KOPT-K1 (cell line): ENCODE results near the gene TPM4.
A peak's percentile ranks its signal among the peaks of the same experiment; 100 is the strongest.

ENCODE experiments used
- H3K27ac ChIP-seq: fragments of 200-600 bp; sonication (generic); 2 replicates; pipeline ENCODE4 v1.5.1; 2016; ENCODE audit warnings: antibody characterized with exemption, mild to moderate bottlenecking, low read depth, low read length; ENCODE audit not compliant: poor library complexity, severe bottlenecking
- H3K36me3 ChIP-seq: fragments of 200-600 bp; sonication (generic); 2 replicates; pipeline ENCODE4 v1.5.1; 2017; ENCODE audit warnings: antibody characterized with exemption, mild to moderate bottlenecking, low read length, moderate library complexity; ENCODE audit not compliant: insufficient read depth
- H3K9me3 ChIP-seq: fragments of 200-600 bp; sonication (generic); 2 replicates; pipeline ENCODE4 v1.5.1; 2017; ENCODE audit warnings: antibody characterized with exemption, low read length, mild to moderate bottlenecking; ENCODE audit not compliant: insufficient read depth, poor library complexity, severe bottlenecking

TPM4 gene

DNA sequence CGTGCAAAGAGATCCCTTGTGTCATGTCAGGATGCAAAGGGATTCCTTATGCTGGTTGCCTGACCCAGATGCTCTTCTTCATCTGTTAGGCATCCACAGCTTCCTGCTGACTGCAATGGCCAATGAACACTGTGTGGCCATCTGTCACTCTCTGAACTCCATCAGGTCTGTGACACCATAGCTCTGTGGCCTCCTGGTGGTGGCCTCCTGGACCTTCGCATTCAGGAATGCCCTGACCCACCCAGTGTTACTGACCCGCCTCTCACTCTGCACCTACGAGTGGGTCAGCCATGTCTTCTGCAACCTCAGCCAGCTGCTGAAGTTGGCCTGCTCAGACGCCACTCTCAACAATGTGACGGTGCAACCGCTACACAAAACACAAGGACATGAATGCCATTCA lies 23.9 kb upstream of the TPM4 start:
- H3K36me3 ChIP-seq, result no peaks in the 10 kb centered on the region
- H3K27ac ChIP-seq, result no peak overlapping the region
- H3K9me3 ChIP-seq, result peaks cover 18% of the 10 kb centered on the region

- H3K27ac ChIP-seq, result no peak overlapping the region
- peaks cover 19% of the 10 kb centered on the region for H3K9me3 ChIP-seq
- no peaks in the 10 kb centered on the region for H3K36me3 ChIP-seq
Observed at GRCh38 chr19:16057062-16057461, 19.2 kb upstream of the TPM4 start.

DNA sequence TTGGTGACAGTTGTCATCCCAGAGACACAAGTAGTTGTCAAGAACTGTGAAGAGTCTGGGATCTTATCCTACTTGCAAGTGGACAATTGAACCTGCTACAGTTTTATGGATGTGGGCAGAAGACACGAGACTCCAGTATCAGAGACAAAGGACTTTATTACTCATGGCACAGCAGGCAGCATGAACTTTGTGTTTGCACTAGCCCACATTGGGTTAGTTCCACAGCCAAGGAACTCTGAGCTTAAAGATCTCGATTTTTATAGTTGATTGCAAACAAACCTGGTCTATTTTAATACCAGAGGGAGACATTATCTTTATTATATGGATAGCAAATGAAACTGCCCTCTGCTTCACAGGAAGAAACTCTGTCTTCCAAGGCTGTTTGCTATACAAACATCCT lies 16.0 kb upstream of the TPM4 start:
- Histone ChIP-seq H3K27ac (no peak overlapping the region), H3K36me3 (no peaks in the 10 kb centered on the region), H3K9me3 (peaks cover 19% of the 10 kb centered on the region)

DNA sequence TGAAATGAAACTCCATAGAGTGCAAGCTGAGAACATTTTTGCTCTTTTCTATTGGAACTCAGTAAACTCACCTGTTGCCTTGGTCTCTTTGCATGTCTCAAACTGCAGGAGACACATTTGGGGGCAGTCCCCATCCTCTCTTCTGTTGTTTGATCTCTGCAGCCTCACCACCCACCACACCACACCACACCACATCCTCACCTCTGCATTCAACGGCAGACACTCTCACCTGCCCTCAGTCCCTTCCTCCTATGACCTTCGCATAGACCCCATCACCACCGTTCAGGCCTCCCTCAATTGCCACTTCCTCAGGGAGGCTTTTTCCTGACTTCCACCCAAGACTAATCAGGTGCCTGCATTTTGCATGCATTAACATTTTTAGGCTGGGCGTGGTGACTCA lies 14.4 kb upstream of the TPM4 start:
- Histone ChIP-seq H3K27ac (no peak overlapping the region), H3K36me3 (no peaks in the 10 kb centered on the region), H3K9me3 (peaks cover 5% of the 10 kb centered on the region)

DNA sequence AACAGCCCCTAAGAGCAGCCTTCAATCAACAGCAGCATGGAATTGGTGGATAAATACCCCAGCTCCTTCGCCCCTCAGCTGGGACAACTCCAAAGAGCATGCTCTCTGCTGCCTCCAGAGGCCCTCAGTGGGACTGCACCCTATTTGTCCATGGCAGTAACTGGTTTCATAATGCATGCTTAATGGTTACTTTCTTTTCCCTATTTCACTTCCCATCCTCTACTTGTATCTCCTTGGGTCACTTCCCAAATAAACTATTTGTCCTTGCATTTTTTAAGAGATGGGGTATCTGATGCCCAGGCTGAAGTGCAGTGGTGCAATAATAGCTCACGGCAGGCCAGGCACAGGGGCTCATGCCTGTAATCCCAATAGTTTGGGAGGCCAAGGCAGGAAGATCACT lies 13.5 kb upstream of the TPM4 start:
- Histone ChIP-seq H3K9me3 (no peaks in the 10 kb centered on the region), H3K27ac (no peak overlapping the region), H3K36me3 (no peaks in the 10 kb centered on the region)

- Histone ChIP-seq H3K27ac (no peak overlapping the region), H3K36me3 (no peaks in the 10 kb centered on the region)
Observed at GRCh38 chr19:16064209-16064889, 11.9 kb upstream of the TPM4 start.

DNA sequence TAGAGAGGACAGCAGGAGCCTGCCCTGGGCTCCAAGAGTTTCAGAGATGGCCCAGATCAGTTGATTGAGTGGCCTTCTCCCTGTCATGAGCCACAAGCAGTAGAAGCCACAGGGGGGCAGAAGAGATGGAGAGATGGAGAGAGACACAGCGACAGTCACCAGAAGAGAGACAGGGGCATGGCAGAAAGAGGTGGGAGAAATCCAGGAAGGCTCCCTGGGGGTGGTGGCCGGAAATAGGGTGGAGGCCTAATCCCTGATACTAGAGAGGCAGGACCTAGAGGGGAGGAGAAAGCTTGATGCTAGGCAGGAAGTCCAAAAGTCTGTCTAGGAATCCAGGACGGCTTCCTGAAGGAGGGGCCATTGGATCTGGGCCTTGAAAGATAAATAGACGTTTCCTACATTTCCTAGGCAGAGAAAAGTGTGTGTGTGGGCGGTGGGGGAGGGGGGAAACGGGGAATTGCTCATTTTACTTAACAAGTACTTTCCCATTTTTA lies 9.6 kb upstream of the TPM4 start:
- H3K36me3 ChIP-seq, result no peaks in the 10 kb centered on the region
- no peak overlapping the region for H3K27ac ChIP-seq
- H3K9me3 ChIP-seq, result no peaks in the 10 kb centered on the region

More at GRCh38 chr19:16064209-16064889, 11.9 kb upstream of the TPM4 start:
- no peaks in the 10 kb centered on the region for H3K9me3 ChIP-seq

DNA sequence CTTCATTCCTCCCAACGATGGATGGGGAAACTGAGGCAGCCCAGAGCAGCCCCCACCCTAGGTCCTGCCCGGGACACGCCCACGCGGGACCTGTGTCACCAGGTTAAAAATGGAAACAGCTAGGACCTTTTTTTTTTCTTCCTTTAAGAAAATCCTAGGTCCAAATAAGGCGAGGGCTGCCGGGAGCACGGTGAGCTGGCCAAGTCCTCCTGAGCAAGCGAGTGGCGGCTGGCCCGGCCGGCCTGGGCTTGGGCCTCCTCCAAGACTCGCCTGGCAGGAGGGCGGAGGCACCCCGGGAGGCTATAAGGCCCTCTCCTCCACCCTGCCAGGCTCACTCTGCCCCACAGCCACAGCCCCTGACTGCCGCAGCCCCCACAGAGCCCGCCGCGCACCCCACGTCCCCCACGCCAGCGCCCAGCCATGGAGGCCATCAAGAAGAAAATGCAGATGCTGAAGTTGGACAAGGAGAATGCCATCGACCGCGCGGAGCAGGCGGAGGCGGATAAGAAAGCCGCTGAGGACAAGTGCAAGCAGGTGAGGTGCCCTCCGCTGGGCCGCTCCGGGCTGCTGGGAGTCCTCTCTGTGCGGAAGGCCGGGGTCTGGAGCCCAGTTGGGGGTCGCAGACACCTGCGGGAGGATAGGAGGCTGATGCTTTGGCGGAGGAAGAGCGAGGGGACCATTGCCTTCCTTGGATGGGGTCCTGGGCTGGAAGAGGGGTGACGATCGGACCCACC lies 8.9 kb upstream of the TPM4 start:
- H3K36me3 ChIP-seq, result no peaks in the 10 kb centered on the region
- H3K9me3 ChIP-seq, result no peaks in the 10 kb centered on the region
- H3K27ac ChIP-seq, result no peak overlapping the region

- Histone ChIP-seq H3K9me3 (no peaks in the 10 kb centered on the region), H3K27ac (no peak overlapping the region), H3K36me3 (no peaks in the 10 kb centered on the region)
Observed at GRCh38 chr19:16068696-16069259, 7.5 kb upstream of the TPM4 start.

- peak overlapping the region; percentile 78 for H3K27ac ChIP-seq
- H3K9me3 ChIP-seq, result no peaks in the 10 kb centered on the region
- H3K36me3 ChIP-seq, result no peaks in the 10 kb centered on the region
Observed at GRCh38 chr19:16069813-16070365, 6.4 kb upstream of the TPM4 start.

GRCh38 chr19:16070366-16070990 lies 5.8 kb upstream of the TPM4 start:
- Histone ChIP-seq H3K27ac (peak overlapping the region; percentile 78), H3K36me3 (no peaks in the 10 kb centered on the region), H3K9me3 (no peaks in the 10 kb centered on the region)

DNA sequence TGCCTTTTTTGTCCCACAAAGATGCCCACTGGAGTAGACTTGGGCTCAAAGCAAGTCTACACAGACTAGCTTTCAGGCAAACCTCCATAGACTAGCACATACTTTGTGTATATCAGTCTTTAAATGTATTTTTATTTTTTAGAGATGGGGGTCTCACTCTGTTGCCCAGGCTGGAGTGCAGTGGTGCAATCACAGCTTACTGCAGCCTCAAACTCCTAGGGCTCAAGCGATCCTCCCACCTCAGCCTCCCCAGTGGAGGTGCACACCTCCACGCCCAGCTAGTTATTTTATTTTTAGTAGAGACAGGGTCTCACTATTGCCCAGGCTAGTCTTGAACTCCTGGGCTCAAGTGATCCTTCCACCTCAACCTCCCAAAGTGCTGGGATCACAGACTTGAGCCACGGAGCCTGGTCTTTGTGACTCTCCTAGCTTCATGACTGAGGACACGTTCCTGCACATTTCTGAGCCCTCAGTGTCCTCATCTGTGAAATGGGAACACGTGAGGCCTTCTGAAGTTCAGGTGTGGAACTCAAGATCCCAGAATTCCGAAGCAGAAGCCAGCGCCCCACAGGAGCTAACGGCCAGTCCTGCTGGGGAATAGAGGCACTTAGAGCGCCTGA lies 5.1 kb upstream of the TPM4 start:
- Histone ChIP-seq H3K36me3 (no peaks in the 10 kb centered on the region), H3K27ac (peak overlapping the region; percentile 78), H3K9me3 (no peaks in the 10 kb centered on the region)

DNA sequence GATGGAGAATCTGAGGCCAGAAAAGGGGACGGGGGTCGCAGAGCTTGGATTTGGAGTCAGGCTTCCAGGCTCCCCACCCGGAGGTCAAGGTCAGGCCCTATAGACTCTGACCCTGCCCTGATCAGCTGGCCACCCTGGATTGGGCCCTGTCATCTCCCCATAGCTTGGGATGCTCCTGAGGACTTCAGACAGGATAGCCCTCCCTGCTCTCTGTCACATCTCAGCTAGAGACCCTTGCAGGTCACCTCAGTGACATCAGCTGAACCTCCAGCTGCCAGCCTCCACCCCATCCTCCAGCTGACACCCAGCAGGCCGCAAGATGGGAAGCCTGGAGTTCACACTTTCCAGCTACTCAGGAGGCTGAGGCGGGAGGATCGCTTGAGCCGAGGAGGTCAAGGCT lies 2.8 kb upstream of the TPM4 start:
- H3K36me3 ChIP-seq, result no peaks in the 10 kb centered on the region
- no peaks in the 10 kb centered on the region for H3K9me3 ChIP-seq
- H3K27ac ChIP-seq, result peak overlapping the region; percentile 55

DNA sequence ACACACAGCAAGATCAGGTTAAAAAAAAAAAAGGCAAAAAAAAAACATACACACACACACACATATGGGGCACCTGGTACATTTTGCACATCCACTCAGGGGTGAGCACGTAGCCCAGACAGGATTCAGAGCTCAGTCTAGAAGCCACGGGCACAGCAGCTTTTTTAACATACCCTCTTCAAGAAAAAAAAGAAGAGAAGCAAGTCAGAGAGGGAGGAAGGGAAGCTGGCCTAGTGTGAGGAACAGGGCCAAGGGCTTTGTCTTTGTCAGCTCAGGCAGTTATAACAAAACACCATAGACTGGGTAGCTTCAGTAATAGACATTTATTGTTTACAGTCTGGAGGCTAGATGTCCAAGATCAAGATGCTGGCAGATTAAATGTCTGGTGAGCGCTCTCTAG lies 2.3 kb upstream of the TPM4 start:
- Histone ChIP-seq H3K36me3 (no peaks in the 10 kb centered on the region), H3K9me3 (no peaks in the 10 kb centered on the region)

More for the DNA sequence above, 2.3 kb upstream of the TPM4 start:
- H3K27ac ChIP-seq, result peak overlapping the region; percentile 55
